GM12878 (cell line): ENCODE data around the gene RASGRF1.
A peak's percentile ranks its signal among the peaks of the same experiment; 100 is the strongest.

Source experiments
- CHD2 ChIP-seq: IDR thresholded peaks from 2 replicates; pipeline ENCODE4 v1.6.1; 2011; ENCODE audit warnings: low read depth, low read length, improper control_type of control experiment, borderline replicate concordance
- DPF2 ChIP-seq: fragments of 450-650 bp; IDR thresholded peaks from 2 replicates; pipeline ENCODE4 v1.6.1; 2017; ENCODE audit warnings: mild to moderate bottlenecking
- IKZF1 ChIP-seq: fragments of 450-650 bp; conservative IDR thresholded peaks from 2 replicates; pipeline ENCODE4 v1.6.1; 2017; ENCODE audit warnings: antibody characterized with exemption, mild to moderate bottlenecking
- IRF4 ChIP-seq: IDR thresholded peaks from 2 replicates; pipeline ENCODE4 v1.6.1; 2011; ENCODE audit warnings: low read depth, low read length
- MTA2 ChIP-seq: fragments of 450-650 bp; IDR thresholded peaks from 2 replicates; pipeline ENCODE4 v1.6.1; 2016; ENCODE audit warnings: low read depth, mild to moderate bottlenecking, moderate library complexity
- MXI1 ChIP-seq: fragments of 150-350 bp; IDR thresholded peaks from 2 replicates; pipeline ENCODE4 v1.6.1; 2011; ENCODE audit warnings: low read depth, mild to moderate bottlenecking, inconsistent platforms, low read length, improper control_type of control experiment
- SUPT20H ChIP-seq: IDR thresholded peaks from 2 replicates; pipeline ENCODE4 v1.6.1; 2011; ENCODE audit warnings: low read depth, mild to moderate bottlenecking, low read length, moderate library complexity, borderline replicate concordance; ENCODE audit not compliant: control insufficient read depth
- TCF7 ChIP-seq: IDR thresholded peaks from 2 replicates; pipeline ENCODE4 v1.6.1; 2014; ENCODE audit warnings: antibody characterized with exemption, borderline replicate concordance
- TF ChIP-seq, protein P1 (sequence below): IDR thresholded peaks from 2 replicates; pipeline ENCODE4 v1.6.1; 2012; ENCODE audit warnings: low read depth, low read length, improper control_type of control experiment

DNA sequence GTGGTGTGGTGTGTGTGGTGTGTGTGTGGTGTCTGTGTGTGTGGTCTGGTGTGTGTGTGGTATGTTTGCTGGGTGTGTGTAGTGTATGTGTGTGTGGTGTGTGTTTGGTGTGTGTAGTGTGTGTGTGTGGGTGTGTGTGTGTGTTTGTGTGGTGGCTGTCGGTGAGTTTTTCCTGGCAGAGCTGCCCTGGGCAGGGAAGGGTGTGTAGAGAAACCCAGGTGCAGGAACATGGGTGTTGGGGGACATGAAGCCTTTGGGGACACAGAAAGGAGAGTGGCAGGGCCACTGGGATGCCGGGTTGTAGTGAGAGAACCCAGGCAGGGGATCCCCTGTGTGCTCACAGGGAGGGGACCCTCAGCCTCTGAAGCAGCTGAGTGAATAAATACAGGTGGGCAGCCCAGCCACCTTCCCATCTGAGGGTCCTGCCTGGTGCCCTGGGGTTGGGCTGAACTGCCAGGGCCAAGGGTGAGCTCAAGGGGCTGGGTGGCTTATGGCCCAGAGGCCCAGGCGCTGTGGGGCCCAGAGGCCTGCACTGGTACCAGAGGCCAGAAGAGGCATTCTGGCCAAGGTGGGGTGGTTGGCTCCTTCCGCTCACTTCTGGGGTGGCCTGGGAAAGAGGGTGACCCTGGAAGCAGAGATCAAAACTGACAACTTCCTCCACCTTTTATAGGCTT, 97.2 kb downstream of the RASGRF1 start:
- no peak for TF ChIP-seq IRF4
- no peak for TF ChIP-seq MXI1
- TF ChIP-seq SUPT20H: no peak
- TF ChIP-seq, protein P1, sequence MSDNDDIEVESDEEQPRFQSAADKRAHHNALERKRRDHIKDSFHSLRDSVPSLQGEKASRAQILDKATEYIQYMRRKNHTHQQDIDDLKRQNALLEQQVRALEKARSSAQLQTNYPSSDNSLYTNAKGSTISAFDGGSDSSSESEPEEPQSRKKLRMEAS: no peak
- no peak for TF ChIP-seq DPF2
- no peak for TF ChIP-seq CHD2
- no peak for TF ChIP-seq TCF7
- 0 out of 2 replicates have a peak, but pooled peaks have one; percentile 3 for TF ChIP-seq IKZF1
- no peak for TF ChIP-seq MTA2
